GM06990 (cell line): Measurements from ENCODE around the gene FBP1.
"Not testable (repeated sequence)": the region's sequence is repeated elsewhere in the genome, so short reads cannot be mapped to it uniquely, and the experiment has no call there.

Experiments
- DNase-seq: peaks from one replicate; pipeline ENCODE4 v3.0.0-alpha.2; 2011; ENCODE audit not compliant: insufficient read length; ENCODE audit errors: extremely low read depth
- H3K27me3 ChIP-seq: replicated peaks from 2 replicates; pipeline ENCODE4 v1.6.0; 2011; ENCODE audit warnings: low read length; ENCODE audit not compliant: control insufficient read depth, insufficient read depth
- H3K36me3 ChIP-seq: 2 replicates; pipeline ENCODE4 v1.5.1; 2011; ENCODE audit warnings: low read length; ENCODE audit not compliant: control insufficient read depth, insufficient read depth
- H3K4me3 ChIP-seq: replicated peaks from 2 replicates; pipeline ENCODE4 v1.5.1; 2011; ENCODE audit warnings: low read depth, mild to moderate bottlenecking, control low read depth, low read length
- TF ChIP-seq, protein P1 (sequence below): IDR thresholded peaks from 2 replicates; pipeline ENCODE4 v1.5.1; 2011; ENCODE audit warnings: low read length, control low read depth, mild to moderate bottlenecking, inconsistent platforms; ENCODE audit not compliant: insufficient read depth, poor library complexity, severe bottlenecking

FBP1 gene

DNA sequence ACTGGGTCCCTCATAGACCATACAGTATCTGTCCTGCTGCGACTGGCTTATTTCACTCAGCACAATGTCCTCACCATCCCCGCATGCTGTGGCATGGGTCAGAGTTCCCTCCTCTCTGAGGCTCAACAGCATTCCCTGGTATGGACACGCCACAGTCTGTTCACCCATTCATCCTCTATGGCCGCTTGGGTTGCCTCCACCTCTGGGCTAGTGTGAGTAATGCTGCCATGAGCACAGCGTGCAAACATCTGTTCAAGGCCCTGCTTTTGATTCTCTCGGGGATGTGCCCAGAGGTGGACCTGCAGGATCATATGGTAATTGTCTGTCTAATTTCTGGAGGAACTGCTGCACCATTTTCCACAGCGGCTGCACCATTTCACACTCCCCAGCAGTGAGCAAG, 40.2 kb downstream of the FBP1 start:
- no peak for DNase-seq
- Histone ChIP-seq H3K4me3 (no peak overlapping the region), H3K36me3 (no peaks in the 10 kb centered on the region), H3K27me3 (no peaks in the 10 kb centered on the region)
- TF ChIP-seq, protein P1, sequence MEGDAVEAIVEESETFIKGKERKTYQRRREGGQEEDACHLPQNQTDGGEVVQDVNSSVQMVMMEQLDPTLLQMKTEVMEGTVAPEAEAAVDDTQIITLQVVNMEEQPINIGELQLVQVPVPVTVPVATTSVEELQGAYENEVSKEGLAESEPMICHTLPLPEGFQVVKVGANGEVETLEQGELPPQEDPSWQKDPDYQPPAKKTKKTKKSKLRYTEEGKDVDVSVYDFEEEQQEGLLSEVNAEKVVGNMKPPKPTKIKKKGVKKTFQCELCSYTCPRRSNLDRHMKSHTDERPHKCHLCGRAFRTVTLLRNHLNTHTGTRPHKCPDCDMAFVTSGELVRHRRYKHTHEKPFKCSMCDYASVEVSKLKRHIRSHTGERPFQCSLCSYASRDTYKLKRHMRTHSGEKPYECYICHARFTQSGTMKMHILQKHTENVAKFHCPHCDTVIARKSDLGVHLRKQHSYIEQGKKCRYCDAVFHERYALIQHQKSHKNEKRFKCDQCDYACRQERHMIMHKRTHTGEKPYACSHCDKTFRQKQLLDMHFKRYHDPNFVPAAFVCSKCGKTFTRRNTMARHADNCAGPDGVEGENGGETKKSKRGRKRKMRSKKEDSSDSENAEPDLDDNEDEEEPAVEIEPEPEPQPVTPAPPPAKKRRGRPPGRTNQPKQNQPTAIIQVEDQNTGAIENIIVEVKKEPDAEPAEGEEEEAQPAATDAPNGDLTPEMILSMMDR = no peak

DNA sequence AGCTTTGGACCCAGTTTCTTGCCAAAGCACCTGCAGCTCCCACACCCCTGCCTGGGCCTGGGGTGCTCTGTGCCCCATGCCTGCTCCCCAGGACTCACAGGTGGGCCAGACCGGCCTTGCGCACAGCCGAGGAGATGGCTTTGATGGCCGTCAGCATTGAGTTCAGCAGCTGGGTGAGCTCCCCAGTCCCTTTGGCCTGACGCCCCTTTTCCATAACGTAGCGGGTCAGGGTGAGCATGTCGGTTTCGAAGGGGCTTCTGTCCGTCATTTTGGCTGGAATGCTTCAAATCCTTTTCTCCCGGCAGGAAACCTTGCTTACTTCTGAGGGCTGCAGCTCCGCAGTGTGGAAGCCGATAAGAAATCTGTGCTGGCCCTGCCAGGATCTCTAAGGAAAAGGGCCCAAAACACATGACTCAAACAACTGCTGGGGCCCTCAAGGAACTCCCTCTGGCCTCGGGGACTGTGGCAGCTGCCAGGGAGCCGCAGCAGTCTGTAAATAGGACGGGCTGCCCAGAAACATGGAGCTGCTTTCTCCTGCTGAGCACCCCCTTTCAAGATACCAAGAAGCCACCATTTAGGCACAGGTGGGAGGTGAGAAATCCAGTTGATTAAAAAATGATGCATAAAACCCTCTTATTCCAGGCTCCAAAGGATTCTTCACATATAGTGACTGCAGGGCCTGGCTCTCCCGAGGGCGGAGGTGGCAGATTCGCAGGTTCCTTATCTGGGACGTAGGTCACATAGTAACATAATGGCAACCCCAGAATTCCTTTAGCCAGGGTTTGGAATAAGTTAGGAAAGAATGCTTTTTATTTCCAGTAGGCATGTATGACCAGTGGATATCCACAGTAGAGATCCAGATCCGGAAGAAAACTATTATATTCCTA, 45.6 kb downstream of the FBP1 start, which contains the start of gene FBP2:
Gene FBP2 (minus strand): TSS at position 366 of the 887 bp plus-strand sequence. CDS start 98 bp downstream, at position 268.
- DNase-seq = no peak
- H3K27me3 ChIP-seq = no peaks in the 10 kb centered on the region; the same call in 1 of the 2 replicates
- H3K4me3 ChIP-seq = no peak within 1 kb of the TSS
- TF ChIP-seq, protein P1 = no peak
- no peaks in the 10 kb centered on the region for H3K36me3 ChIP-seq

DNA sequence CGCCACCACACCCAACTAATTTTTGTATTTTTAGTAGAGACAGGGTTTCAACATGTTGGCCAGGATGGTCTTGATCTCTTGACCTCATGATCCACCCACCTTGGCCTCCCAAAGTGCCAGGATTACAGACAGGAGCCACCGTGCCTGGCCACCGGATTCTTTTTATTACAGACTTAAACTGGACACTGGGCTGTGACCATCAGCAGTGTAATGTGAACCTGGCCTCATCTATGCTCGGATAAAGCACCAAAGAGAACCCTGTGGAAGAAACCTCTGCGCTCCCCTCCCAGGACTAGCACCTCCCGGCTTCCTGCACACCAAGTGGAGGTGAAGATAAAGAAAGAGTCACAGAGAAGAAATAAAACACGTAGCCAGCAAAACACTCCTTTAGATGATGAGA, 46.6 kb downstream of the FBP1 start:
- H3K27me3 ChIP-seq, H3K36me3 ChIP-seq, H3K4me3 ChIP-seq, DNase-seq: not testable (repeated sequence)

DNA sequence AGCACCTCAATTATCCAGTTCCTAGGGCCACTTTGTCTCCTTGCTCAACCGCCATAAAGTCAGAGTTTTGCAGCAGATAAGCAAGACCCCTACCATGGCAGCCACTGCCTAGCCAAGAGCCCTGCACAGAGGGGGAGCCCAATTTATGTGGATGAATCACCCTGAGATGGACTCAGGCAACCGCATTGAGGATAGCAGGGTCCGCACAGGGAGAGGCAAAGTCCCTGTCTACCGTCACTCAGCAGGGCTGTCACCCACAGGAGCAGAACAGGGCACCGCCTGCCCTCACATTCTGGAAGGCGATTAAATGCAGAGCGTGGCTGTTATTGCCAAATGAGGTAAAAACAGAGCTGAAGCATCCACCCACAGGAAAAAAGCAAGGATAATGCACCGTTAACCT, 47.4 kb downstream of the FBP1 start:
- Histone ChIP-seq H3K36me3 (no peaks in the 10 kb centered on the region), H3K4me3 (no peak overlapping the region), H3K27me3 (no peaks in the 10 kb centered on the region; the same call in 1 of the 2 replicates)
- TF ChIP-seq, protein P1 = no peak
- no peak for DNase-seq

DNA sequence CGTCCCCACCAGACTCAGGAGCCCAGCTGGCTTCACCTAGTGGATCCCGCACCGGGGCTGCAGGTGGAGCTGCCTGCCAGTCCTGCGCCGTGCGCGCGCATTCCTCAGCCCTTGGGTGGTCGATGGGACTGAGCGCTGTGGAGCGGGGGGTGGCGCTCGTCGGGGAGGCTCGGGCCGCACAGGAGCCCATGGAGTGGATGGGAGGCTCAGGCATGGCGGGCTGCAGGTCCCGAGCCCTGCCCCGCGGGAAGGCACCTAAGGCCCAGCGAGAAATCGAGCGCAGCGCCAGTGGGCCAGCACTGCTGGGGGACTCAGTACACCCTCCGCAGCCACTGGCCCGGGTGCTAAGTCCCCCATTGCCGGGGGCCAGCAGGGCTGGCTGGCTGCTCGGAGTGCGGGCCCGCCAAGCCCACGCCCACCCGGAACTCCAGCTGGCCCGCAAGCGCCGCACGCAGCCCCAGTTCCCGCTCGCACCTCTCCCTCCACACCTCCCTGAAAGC, 48.2 kb downstream of the FBP1 start:
- not testable (repeated sequence) for H3K4me3 ChIP-seq, DNase-seq, H3K36me3 ChIP-seq, H3K27me3 ChIP-seq

DNA sequence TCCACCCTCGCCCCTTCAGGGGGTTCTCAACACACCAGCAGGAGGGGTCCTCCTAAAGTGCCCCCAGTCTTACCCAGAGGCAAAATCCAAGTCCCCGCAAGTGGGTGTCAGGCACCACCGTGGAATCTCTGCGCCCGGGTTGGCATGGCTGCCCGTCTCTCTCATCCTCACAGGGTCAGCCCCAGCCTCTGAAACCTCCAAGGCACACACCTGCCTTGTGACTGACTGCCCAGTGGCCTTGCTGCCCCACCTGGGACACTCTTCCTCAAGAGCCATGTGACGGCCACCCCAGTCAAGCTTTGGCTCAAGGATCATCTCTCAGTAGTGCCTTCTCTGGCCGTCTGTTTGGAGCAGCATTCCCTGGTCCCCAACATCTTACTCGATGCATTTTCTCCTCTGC, 50.6 kb downstream of the FBP1 start:
- no peak overlapping the region for H3K4me3 ChIP-seq
- no peak for DNase-seq
- TF ChIP-seq, protein P1 = no peak
- H3K27me3 ChIP-seq = no peaks in the 10 kb centered on the region; the same call in 1 of the 2 replicates
- H3K36me3 ChIP-seq = no peaks in the 10 kb centered on the region
